ENCODE measurements around the gene WDR54.

GRCh38 chr2:74393525-74393924, 28.0 kb upstream of the WDR54 start:
- TF ChIP-seq POLR2A (IDR thresholded peaks at IDR 0.05): no peak
- no peak for TF ChIP-seq CTCF (IDR thresholded peaks at IDR 0.05)
- TF ChIP-seq POLR2AphosphoS5 (IDR thresholded peaks at IDR 0.05): no peak
- no peak for TF ChIP-seq EP300 (IDR thresholded peaks at IDR 0.05)
